Mucosa of descending colon (tissue), 3 donors: ENCODE data around the gene LEF1. TPM values are rescaled to one million over a fixed set of nuclear protein-coding genes. Genes with fewer than 3 reads are reported as not detected.

Experiments used
- ATAC-seq: fragments of 200-7000 bp; cut with Tn5 transposase; one replicate; pipeline ENCODE4 v1.9.1; 2020; ENCODE audit warnings: mild to moderate bottlenecking, moderate library complexity
- DNase-seq, 3 donors: peaks; one replicate each; pipeline ENCODE4 v3.0.0-alpha.2; 2020
- H3K36me3 ChIP-seq: fragments of 200-600 bp; one replicate; pipeline ENCODE4 v1.8.0; 2021; ENCODE audit warnings: low read depth, mild to moderate bottlenecking
- H3K4me1 ChIP-seq: fragments of 200-600 bp; one replicate; pipeline ENCODE4 v1.8.0; 2021; ENCODE audit warnings: low read depth, mild to moderate bottlenecking
- H3K4me3 ChIP-seq: fragments of 200-600 bp; one replicate; pipeline ENCODE4 v1.8.0; 2021; ENCODE audit warnings: mild to moderate bottlenecking
- H3K9me3 ChIP-seq: fragments of 200-600 bp; one replicate; pipeline ENCODE4 v1.8.0; 2021; ENCODE audit warnings: mild to moderate bottlenecking
- CTCF ChIP-seq: fragments of 200-600 bp; IDR thresholded peaks from one replicate; pipeline ENCODE4 v1.8.0; 2022; ENCODE audit warnings: antibody characterized with exemption, mild to moderate bottlenecking
- intact Hi-C, 2 donors: fragments of 100-400 bp; cut with DNase I in 1 of 2; cut with micrococcal nuclease in 1 of 2; formaldehyde crosslinking; loops; one replicate each; pipeline versions ENCODE4 v1.11.0 to v1.11.1; 2022; cut with DNase I, micrococcal nuclease
- total RNA-seq, 3 donors: library from RNA; stranded (reverse); fragmentation: NEBNext Ultra II Directional in 2 of 3; extraction: Animal tissue kit (Norgen Biotek cat#: 25700) in 2 of 3; gene quantifications; one replicate each; pipeline versions ENCODE4 v1.2.1 to v1.2.4, GENCODE V29; 2021 to 2023
- donor health status: DM: no; HTN: no; CAD: no; lungs with moderate emphysema.
- donor health status: DM: no; HTN: no; CAD: no.
- donor health status: DM: no; HTN: yes; CAD: no.

The LEF1 gene
- total RNA-seq, 3 donors from 2014 or later: 2.2 to 3.9 (median 2.5) TPM

GRCh38 chr4:108135549-108136209 lies 33.1 kb downstream of the LEF1 start:
- Histone ChIP-seq H3K9me3 (no peaks in the 10 kb centered on the region), H3K36me3 (no peaks in the 10 kb centered on the region), H3K4me1 (no peaks in the 10 kb centered on the region), H3K4me3 (no peak overlapping the region)
- intact Hi-C loops: no loop called here
- ATAC-seq (no peak), DNase-seq (no peak)
- no peak for TF ChIP-seq CTCF

GRCh38 chr4:108130955-108131354 lies 37.8 kb downstream of the LEF1 start:
- no peak overlapping the region for H3K4me3 ChIP-seq
- no peak for ATAC-seq
- peak in 1 of 3 donors; percentile 23 for DNase-seq
- no peaks in the 10 kb centered on the region for H3K4me1 ChIP-seq
- no peaks in the 10 kb centered on the region for H3K36me3 ChIP-seq
- TF ChIP-seq CTCF: no peak
- intact Hi-C loops: no loop called here
- no peaks in the 10 kb centered on the region for H3K9me3 ChIP-seq

GRCh38 chr4:108129196-108129595 lies 39.5 kb downstream of the LEF1 start:
- no peaks in the 10 kb centered on the region for H3K36me3 ChIP-seq
- no peak for TF ChIP-seq CTCF
- H3K4me1 ChIP-seq: no peaks in the 10 kb centered on the region
- intact Hi-C loops: no loop called here
- no peak for ATAC-seq
- no peak overlapping the region for H3K4me3 ChIP-seq
- H3K9me3 ChIP-seq: no peaks in the 10 kb centered on the region
- no peak for DNase-seq

GRCh38 chr4:108126806-108127205 lies 41.9 kb downstream of the LEF1 start:
- intact Hi-C loops: no loop called here
- Histone ChIP-seq H3K9me3 (no peaks in the 10 kb centered on the region), H3K4me1 (no peaks in the 10 kb centered on the region), H3K36me3 (no peaks in the 10 kb centered on the region), H3K4me3 (no peak overlapping the region)
- no peak for ATAC-seq
- TF ChIP-seq CTCF: no peak
- DNase-seq: no peak

- no peak overlapping the region for H3K4me3 ChIP-seq
- DNase-seq (no peak), ATAC-seq (no peak)
- H3K9me3 ChIP-seq: no peaks in the 10 kb centered on the region
- H3K36me3 ChIP-seq: no peaks in the 10 kb centered on the region
- intact Hi-C loops: no loop called here
- H3K4me1 ChIP-seq: peaks cover 3% of the 10 kb centered on the region
- no peak for TF ChIP-seq CTCF
Observed at GRCh38 chr4:108120789-108121188, 47.9 kb downstream of the LEF1 start.
